H1 (cell line): ENCODE data around the gene HACD2. TPM values are rescaled to one million over a fixed set of nuclear protein-coding genes. Genes with fewer than 3 reads are reported as not detected.

Source experiments
- E2F6 ChIP-seq: IDR thresholded peaks from 2 replicates; pipeline ENCODE4 v1.6.1; 2012; ENCODE audit warnings: inconsistent platforms
- FOSL1 ChIP-seq: IDR thresholded peaks from 2 replicates; pipeline ENCODE4 v1.6.1; 2011; ENCODE audit warnings: mild to moderate bottlenecking, low read depth, low read length, moderate library complexity; ENCODE audit not compliant: insufficient read depth
- NANOG ChIP-seq: IDR thresholded peaks from 2 replicates; pipeline ENCODE4 v1.6.1; 2011; ENCODE audit warnings: low read length, low read depth, mild to moderate bottlenecking, inconsistent platforms; ENCODE audit not compliant: insufficient read depth, poor library complexity, severe bottlenecking
- POU5F1 ChIP-seq: IDR thresholded peaks from 2 replicates; pipeline ENCODE4 v1.6.1; 2011; ENCODE audit warnings: low read depth, mild to moderate bottlenecking, low read length, moderate library complexity
- SP4 ChIP-seq: IDR thresholded peaks from 2 replicates; pipeline ENCODE4 v1.6.1; 2012; ENCODE audit warnings: low read length, inconsistent platforms
- USF2 ChIP-seq: IDR thresholded peaks from 2 replicates; pipeline ENCODE4 v1.6.1; 2011; ENCODE audit warnings: low read length, improper control_type of control experiment
- polyA plus RNA-seq, 7 experiments: library from polyadenylated mRNA; depleted of rRNA in 3 of 7; stranded (reverse) in 5 of 7; unstranded in 2 of 7; fragments of >200 nt in 5 of 7; fragments of 200-250 nt in 2 of 7; gene quantifications; 1 replicate in 5 of 7; 2 replicates in 1 of 7; 4 replicates in 1 of 7; pipeline versions ENCODE4 v1.2.1 to v1.2.3, GENCODE V29; 2011 to 2013; ENCODE audit warnings: missing spikeins in 2 of 7, mixed read lengths in 2 of 7
- total RNA-seq: library from RNA; stranded (reverse); fragmentation: NEBNext Ultra II Directional; extraction: Animal tissue kit (Norgen Biotek cat#: 25700); gene quantifications from 2 replicates; pipeline ENCODE4 v1.2.1, GENCODE V29; 2021

Gene HACD2
- total and polyA plus RNA-seq, 2 of the 8 experiments (the other 6 are each of a cell fraction or from before 2014, with no cell fraction given) = 24.9 to 31.2 TPM

GRCh38 chr3:123536153-123536895, 48.5 kb downstream of the HACD2 start (continued):
- no peak for TF ChIP-seq SP4
- TF ChIP-seq E2F6 = no peak
- TF ChIP-seq POU5F1 = no peak
- TF ChIP-seq USF2 = no peak
- TF ChIP-seq FOSL1 = no peak
- no peak for TF ChIP-seq NANOG
- TF ChIP-seq, all 59 proteins: peak for 0
